ENCODE results near the gene DAPK1. TPM values are rescaled to one million over a fixed set of nuclear protein-coding genes. Genes with fewer than 3 reads are reported as not detected.

Gene DAPK1
- total RNA-seq, 1 donor from 2014 or later = 35.1 TPM

DNA sequence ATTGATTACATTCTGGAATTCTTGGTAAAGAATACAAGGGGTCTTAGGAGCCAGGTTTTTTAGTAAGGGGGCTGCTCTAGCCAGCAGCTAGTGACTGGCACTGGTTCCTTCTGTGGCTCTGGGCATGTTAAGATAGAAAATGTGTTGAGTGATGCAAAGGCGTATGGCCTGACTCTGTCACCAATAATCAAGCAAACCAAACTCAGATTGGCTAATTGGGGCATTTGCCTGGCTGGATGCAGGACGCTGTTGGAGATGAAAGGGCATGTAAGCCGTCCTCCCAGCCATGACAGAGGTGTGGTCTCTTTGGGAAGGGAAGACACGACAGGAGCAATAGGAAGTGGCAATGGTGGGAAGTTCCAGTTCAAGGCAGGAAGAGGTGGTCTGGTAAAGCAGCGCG is 140.6 kb downstream of the DAPK1 start:
- Histone ChIP-seq H3K79me2 (ENCODE audit: insufficient read depth, low read length) (no peaks in the 10 kb centered on the region), H3K36me3 (ENCODE audit: insufficient read depth, low read length) (no peaks in the 10 kb centered on the region), H3K4me1 (ENCODE audit: insufficient read depth, low read length) (peaks cover 10% of the 10 kb centered on the region), H3K9me3 (ENCODE audit: insufficient read depth, low read depth, low read length) (no peaks in the 10 kb centered on the region), H3K4me3 (ENCODE audit: insufficient read depth, low read depth, low read length) (no peak overlapping the region), H3K27me3 (ENCODE audit: insufficient read depth, low read length) (no peaks in the 10 kb centered on the region), H3K9ac (ENCODE audit: low read length) (no peak overlapping the region), H2AFZ (ENCODE audit: low read depth, low read length) (no peak overlapping the region), H3K4me2 (ENCODE audit: low read length) (no peak overlapping the region), H4K20me1 (ENCODE audit: insufficient read depth, low read length) (no peaks in the 10 kb centered on the region), H3K27ac (ENCODE audit: low read depth, low read length) (no peak overlapping the region)
- TF ChIP-seq, protein P1, sequence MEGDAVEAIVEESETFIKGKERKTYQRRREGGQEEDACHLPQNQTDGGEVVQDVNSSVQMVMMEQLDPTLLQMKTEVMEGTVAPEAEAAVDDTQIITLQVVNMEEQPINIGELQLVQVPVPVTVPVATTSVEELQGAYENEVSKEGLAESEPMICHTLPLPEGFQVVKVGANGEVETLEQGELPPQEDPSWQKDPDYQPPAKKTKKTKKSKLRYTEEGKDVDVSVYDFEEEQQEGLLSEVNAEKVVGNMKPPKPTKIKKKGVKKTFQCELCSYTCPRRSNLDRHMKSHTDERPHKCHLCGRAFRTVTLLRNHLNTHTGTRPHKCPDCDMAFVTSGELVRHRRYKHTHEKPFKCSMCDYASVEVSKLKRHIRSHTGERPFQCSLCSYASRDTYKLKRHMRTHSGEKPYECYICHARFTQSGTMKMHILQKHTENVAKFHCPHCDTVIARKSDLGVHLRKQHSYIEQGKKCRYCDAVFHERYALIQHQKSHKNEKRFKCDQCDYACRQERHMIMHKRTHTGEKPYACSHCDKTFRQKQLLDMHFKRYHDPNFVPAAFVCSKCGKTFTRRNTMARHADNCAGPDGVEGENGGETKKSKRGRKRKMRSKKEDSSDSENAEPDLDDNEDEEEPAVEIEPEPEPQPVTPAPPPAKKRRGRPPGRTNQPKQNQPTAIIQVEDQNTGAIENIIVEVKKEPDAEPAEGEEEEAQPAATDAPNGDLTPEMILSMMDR (IDR thresholded peaks at IDR 0.05; ENCODE audit: insufficient read depth, low read depth, low read length) = no peak
- no peak for TF ChIP-seq EZH2 (IDR thresholded peaks at IDR 0.05; ENCODE audit: insufficient read depth, low read length)
- DNase-seq (ENCODE audit: low read depth) = no peak
- Mint-ChIP-seq H3K9me3 (ENCODE audit: unreplicated experiment) (no peaks in the 10 kb centered on the region), H3K4me1 (ENCODE audit: low read depth, unreplicated experiment) (no peaks in the 10 kb centered on the region), H3K27me3 (ENCODE audit: low read depth, unreplicated experiment) (no peaks in the 10 kb centered on the region), H3K36me3 (ENCODE audit: low read depth, unreplicated experiment) (peaks cover 19% of the 10 kb centered on the region), H3K27ac (ENCODE audit: unreplicated experiment) (no peak overlapping the region), H3K4me3 (ENCODE audit: unreplicated experiment) (no peak overlapping the region)
- no peak for FAIRE-seq

DNA sequence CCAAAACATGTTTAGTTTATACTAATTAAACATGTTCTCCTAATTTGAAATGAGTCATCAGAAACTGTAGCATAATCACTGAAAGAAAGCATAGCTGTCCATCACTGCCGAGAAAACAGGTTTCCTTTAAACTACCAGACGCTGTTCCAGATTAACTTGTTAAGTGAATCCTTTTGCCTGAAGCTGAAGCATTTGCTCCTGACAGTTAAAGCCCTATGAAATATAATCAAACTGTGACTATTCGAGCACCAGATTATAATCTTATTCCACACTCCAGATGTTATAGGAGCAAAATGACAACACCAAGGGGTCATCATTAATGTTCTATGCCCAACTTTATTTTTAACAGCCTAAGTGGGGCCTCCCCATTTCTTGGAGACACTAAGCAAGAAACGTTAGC is 142.3 kb downstream of the DAPK1 start:
- Histone ChIP-seq H3K27ac (ENCODE audit: low read depth, low read length) (no peak overlapping the region), H4K20me1 (ENCODE audit: insufficient read depth, low read length) (no peaks in the 10 kb centered on the region), H3K79me2 (ENCODE audit: insufficient read depth, low read length) (no peaks in the 10 kb centered on the region), H3K4me3 (ENCODE audit: insufficient read depth, low read depth, low read length) (no peak overlapping the region), H3K27me3 (ENCODE audit: insufficient read depth, low read length) (no peaks in the 10 kb centered on the region), H3K4me2 (ENCODE audit: low read length) (no peak overlapping the region), H2AFZ (ENCODE audit: low read depth, low read length) (no peak overlapping the region), H3K9me3 (ENCODE audit: insufficient read depth, low read depth, low read length) (no peaks in the 10 kb centered on the region), H3K9ac (ENCODE audit: low read length) (no peak overlapping the region), H3K4me1 (ENCODE audit: insufficient read depth, low read length) (peaks cover 10% of the 10 kb centered on the region), H3K36me3 (ENCODE audit: insufficient read depth, low read length) (no peaks in the 10 kb centered on the region)
- Mint-ChIP-seq H3K4me3 (ENCODE audit: unreplicated experiment) (no peak overlapping the region), H3K9me3 (ENCODE audit: unreplicated experiment) (no peaks in the 10 kb centered on the region), H3K4me1 (ENCODE audit: low read depth, unreplicated experiment) (peaks cover 12% of the 10 kb centered on the region), H3K36me3 (ENCODE audit: low read depth, unreplicated experiment) (peaks cover 11% of the 10 kb centered on the region), H3K27me3 (ENCODE audit: low read depth, unreplicated experiment) (no peaks in the 10 kb centered on the region), H3K27ac (ENCODE audit: unreplicated experiment) (no peak overlapping the region)
- DNase-seq (ENCODE audit: low read depth) (no peak), FAIRE-seq (no peak)
- TF ChIP-seq, protein P1 (IDR thresholded peaks at IDR 0.05; ENCODE audit: insufficient read depth, low read depth, low read length) = no peak
- no peak for TF ChIP-seq EZH2 (IDR thresholded peaks at IDR 0.05; ENCODE audit: insufficient read depth, low read length)

DNA sequence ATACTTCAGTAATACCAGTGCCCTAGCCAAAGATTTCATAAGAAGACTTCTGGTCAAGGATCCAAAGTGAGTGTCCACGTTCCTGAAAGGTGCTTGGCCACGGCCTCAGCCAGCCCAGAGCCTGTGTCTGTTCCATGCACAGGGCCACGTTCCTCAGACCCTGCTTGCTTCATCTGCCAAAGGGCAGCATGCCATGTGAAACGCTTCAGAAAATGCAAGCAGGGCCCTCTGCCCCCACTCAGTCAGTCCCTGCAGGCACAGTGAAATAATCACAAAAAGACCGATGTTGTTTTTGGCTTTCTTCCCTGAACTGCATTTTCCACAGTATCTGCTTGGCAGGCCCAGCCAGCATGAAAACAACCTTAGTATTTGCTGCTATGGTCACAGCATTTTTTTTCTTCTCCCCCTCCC is 142.7 kb downstream of the DAPK1 start:
- no peak overlapping the region for H2AFZ ChIP-seq (ENCODE audit: low read depth, low read length)
- H3K27me3 Mint-ChIP-seq (ENCODE audit: low read depth, unreplicated experiment) = no peaks in the 10 kb centered on the region
- H4K20me1 ChIP-seq (ENCODE audit: insufficient read depth, low read length) = no peaks in the 10 kb centered on the region
- H3K4me3 ChIP-seq (ENCODE audit: insufficient read depth, low read depth, low read length) = no peak overlapping the region
- no peaks in the 10 kb centered on the region for H3K79me2 ChIP-seq (ENCODE audit: insufficient read depth, low read length)
- DNase-seq (ENCODE audit: low read depth) (peak; percentile 69), FAIRE-seq (no peak)
- H3K9me3 ChIP-seq (ENCODE audit: insufficient read depth, low read depth, low read length) = no peaks in the 10 kb centered on the region
- H3K4me2 ChIP-seq (ENCODE audit: low read length) = no peak overlapping the region
- peaks cover 10% of the 10 kb centered on the region for H3K36me3 Mint-ChIP-seq (ENCODE audit: low read depth, unreplicated experiment)
- H3K9me3 Mint-ChIP-seq (ENCODE audit: unreplicated experiment) = no peaks in the 10 kb centered on the region
- no peak overlapping the region for H3K27ac ChIP-seq (ENCODE audit: low read depth, low read length)
- no peak overlapping the region for H3K9ac ChIP-seq (ENCODE audit: low read length)
- H3K27ac Mint-ChIP-seq (ENCODE audit: unreplicated experiment) = no peak overlapping the region
- no peak overlapping the region for H3K4me3 Mint-ChIP-seq (ENCODE audit: unreplicated experiment)
- H3K27me3 ChIP-seq (ENCODE audit: insufficient read depth, low read length) = no peaks in the 10 kb centered on the region
- H3K4me1 ChIP-seq (ENCODE audit: insufficient read depth, low read length) = peaks cover 10% of the 10 kb centered on the region
- peaks cover 12% of the 10 kb centered on the region for H3K4me1 Mint-ChIP-seq (ENCODE audit: low read depth, unreplicated experiment)
- H3K36me3 ChIP-seq (ENCODE audit: insufficient read depth, low read length) = no peaks in the 10 kb centered on the region
- TF ChIP-seq EZH2 (IDR thresholded peaks at IDR 0.05; ENCODE audit: insufficient read depth, low read length) = no peak
- TF ChIP-seq, protein P1 (IDR thresholded peaks at IDR 0.05; ENCODE audit: insufficient read depth, low read depth, low read length) = no peak
